Gastrocnemius medialis (tissue), 4 donors: ENCODE data around the gene PUS7L. TPM values are rescaled to one million over a fixed set of nuclear protein-coding genes. Genes with fewer than 3 reads are reported as not detected.
A peak's percentile ranks its signal among the peaks of the same experiment; 100 is the strongest.

Experiments used
- ATAC-seq, 2 donors: fragments of 150-250 bp; one replicate each; pipeline ENCODE4 v1.9.1; 2016
- DNase-seq, 2 donors: peaks; one replicate each; pipeline ENCODE4 v3.0.0-alpha.2; 2019
- H3K27ac ChIP-seq, 4 donors: fragments of 200-600 bp; sonication (generic); 1 replicate in 1 of 4; 2 replicates in 3 of 4; pipeline ENCODE4 v1.5.1; 2016 to 2018; ENCODE audit warnings: mild to moderate bottlenecking in 2 of 4, moderate library complexity in 1 of 4
- H3K27me3 ChIP-seq, 3 donors: fragments of 200-600 bp; sonication (generic) in 2 of 3; 1 replicate in 1 of 3; 2 replicates in 2 of 3; pipeline versions ENCODE4 v1.5.1 to v1.6.0; 2016 to 2019; ENCODE audit warnings: mild to moderate bottlenecking in 1 of 3, moderate library complexity in 1 of 3
- H3K36me3 ChIP-seq, 2 donors: fragments of 200-600 bp; sonication (generic) in 1 of 2; one replicate each; pipeline ENCODE4 v1.5.1; 2017 to 2018
- H3K4me1 ChIP-seq, 2 donors: fragments of 200-600 bp; sonication (generic) in 1 of 2; one replicate each; pipeline ENCODE4 v1.5.1; 2016 to 2017; ENCODE audit warnings: mild to moderate bottlenecking in 2 of 2
- H3K4me3 ChIP-seq, 4 donors: fragments of 200-600 bp; sonication (generic) in 3 of 4; 1 replicate in 1 of 4; 2 replicates in 3 of 4; pipeline ENCODE4 v1.5.1; 2016 to 2019; ENCODE audit warnings: mild to moderate bottlenecking in 2 of 4
- H3K9me3 ChIP-seq, 3 donors: fragments of 200-600 bp; sonication (generic) in 2 of 3; 1 replicate in 1 of 3; 2 replicates in 2 of 3; pipeline ENCODE4 v1.5.1; 2016 to 2019
- CTCF ChIP-seq, 5 experiments: fragments of 450-650 bp in 3 of 5; fragments of 200-600 bp in 2 of 5; sonication (generic) in 2 of 5; IDR thresholded peaks in 4 of 5; conservative IDR thresholded peaks in 1 of 5; 1 replicate in 4 of 5; 2 replicates in 1 of 5; pipeline ENCODE4 v1.5.1; 2016 to 2019; ENCODE audit warnings: antibody characterized with exemption in 5 of 5, mild to moderate bottlenecking in 3 of 5, moderate library complexity in 3 of 5
- POLR2A ChIP-seq, 2 donors: fragments of 450-650 bp; IDR thresholded peaks; one replicate each; pipeline ENCODE4 v1.6.1; 2017; ENCODE audit warnings: antibody characterized with exemption in 2 of 2, mild to moderate bottlenecking in 2 of 2, moderate library complexity in 2 of 2
- in situ Hi-C, 4 donors: fragments of 200-750 bp; cut with MboI; loops; one replicate each; pipeline versions ENCODE4 v1.15.0 to v1.8.0; 2017; ENCODE audit warnings: low sequenced_read_pairs in 4 of 4
- intact Hi-C: fragments of 100-400 bp; cut with DNase I; formaldehyde crosslinking; loops from one replicate; pipeline ENCODE4 v1.15.1; 2023; ENCODE audit warnings: low total_unique reads
- total RNA-seq, 4 donors: library from RNA; depleted of rRNA; stranded (reverse); fragments of >200 nt; gene quantifications; one replicate each; pipeline versions ENCODE4 v1.1.0 to v1.2.3, GENCODE V29; 2016

Gene PUS7L
- total RNA-seq, 4 donors from 2014 or later = 2.0 to 5.8 (median 3.7) TPM

GRCh38 chr12:43733687-43734086, 24.9 kb downstream of the PUS7L start:
- in situ Hi-C loops (no loop called here), intact Hi-C loops (no loop called here)
- Histone ChIP-seq H3K9me3 (no peaks in the 10 kb centered on the region), H3K4me1 (no peaks in the 10 kb centered on the region), H3K36me3 (peaks cover 2 to 40% of the 10 kb centered on the region in 2 donors), H3K27me3 (no peaks in the 10 kb centered on the region), H3K4me3 (no peak overlapping the region), H3K27ac (no peak overlapping the region)
- no peak for DNase-seq
- TF ChIP-seq CTCF (IDR thresholded peaks at IDR 0.05 in 4 of 5, conservative IDR thresholded peaks at IDR 0.05 in 1 of 5) (no peak), POLR2A (IDR thresholded peaks at IDR 0.05) (no peak)
- ATAC-seq = no peak

- Histone ChIP-seq H3K9me3 (no peaks in the 10 kb centered on the region), H3K4me3 (no peak overlapping the region), H3K36me3 (peaks cover 2 to 18% of the 10 kb centered on the region in 2 donors), H3K4me1 (no peaks in the 10 kb centered on the region), H3K27ac (no peak overlapping the region), H3K27me3 (no peaks in the 10 kb centered on the region)
- in situ Hi-C loops (no loop called here), intact Hi-C loops (no loop called here)
- DNase-seq = no peak
- ATAC-seq = no peak
- TF ChIP-seq POLR2A (IDR thresholded peaks at IDR 0.05) = no peak
Measured at GRCh38 chr12:43730283-43730682, 28.3 kb downstream of the PUS7L start.

- Histone ChIP-seq H3K27me3 (no peaks in the 10 kb centered on the region), H3K9me3 (no peaks in the 10 kb centered on the region), H3K27ac (no peak overlapping the region), H3K4me3 (no peak overlapping the region), H3K4me1 (no peaks in the 10 kb centered on the region), H3K36me3 (peaks cover 0 to 12% of the 10 kb centered on the region in 2 donors)
- ATAC-seq (no peak), DNase-seq (no peak)
- intact Hi-C loops = loop anchor here (10.0 kb wide), 1 partner anchor 284 kb away; no protein-coding TSS in a partner anchor
- in situ Hi-C loops = no loop called here
- TF ChIP-seq CTCF (IDR thresholded peaks at IDR 0.05 in 4 of 5, conservative IDR thresholded peaks at IDR 0.05 in 1 of 5) (no peak), POLR2A (IDR thresholded peaks at IDR 0.05) (no peak)
Measured at GRCh38 chr12:43728698-43729097, 29.9 kb downstream of the PUS7L start.

- Histone ChIP-seq H3K36me3 (peaks cover 0 to 12% of the 10 kb centered on the region in 2 donors), H3K4me1 (no peaks in the 10 kb centered on the region), H3K4me3 (no peak overlapping the region), H3K27me3 (no peaks in the 10 kb centered on the region), H3K9me3 (no peaks in the 10 kb centered on the region), H3K27ac (no peak overlapping the region)
- DNase-seq = no peak
- TF ChIP-seq CTCF (IDR thresholded peaks at IDR 0.05 in 4 of 5, conservative IDR thresholded peaks at IDR 0.05 in 1 of 5) (peak in 1 of 5 experiments; percentile 24), POLR2A (IDR thresholded peaks at IDR 0.05) (no peak)
- in situ Hi-C loops (no loop called here), intact Hi-C loops (loop anchor here (10.0 kb wide), 1 partner anchor 283 kb away; no protein-coding TSS in a partner anchor)
- ATAC-seq = no peak
Measured at GRCh38 chr12:43728117-43728516, 30.5 kb downstream of the PUS7L start.

- intact Hi-C loops = loop anchor here (10.0 kb wide), 1 partner anchor 278 kb away; no protein-coding TSS in a partner anchor
- in situ Hi-C loops = no loop called here
- no peak for TF ChIP-seq CTCF (IDR thresholded peaks at IDR 0.05 in 4 of 5, conservative IDR thresholded peaks at IDR 0.05 in 1 of 5)
- TF ChIP-seq POLR2A (IDR thresholded peaks at IDR 0.05) = no peak
- H3K36me3 ChIP-seq = no peaks in the 10 kb centered on the region
- no peaks in the 10 kb centered on the region for H3K27me3 ChIP-seq
- H3K4me1 ChIP-seq = no peaks in the 10 kb centered on the region
- no peak overlapping the region for H3K4me3 ChIP-seq
- H3K9me3 ChIP-seq = no peaks in the 10 kb centered on the region
- DNase-seq (no peak), ATAC-seq (no peak)
- H3K27ac ChIP-seq = no peak overlapping the region
Measured at GRCh38 chr12:43723134-43723533, 35.5 kb downstream of the PUS7L start.
